T-helper 9 cell (primary cell): ENCODE results near the gene CFAP100.

Experiments
- DNase-seq: peaks from one replicate; pipeline ENCODE4 v3.0.0-alpha.2; 2020

Gene CFAP100

GRCh38 chr3:126483321-126483761 is 88.6 kb downstream of the CFAP100 start:
- no peak for DNase-seq

DNA sequence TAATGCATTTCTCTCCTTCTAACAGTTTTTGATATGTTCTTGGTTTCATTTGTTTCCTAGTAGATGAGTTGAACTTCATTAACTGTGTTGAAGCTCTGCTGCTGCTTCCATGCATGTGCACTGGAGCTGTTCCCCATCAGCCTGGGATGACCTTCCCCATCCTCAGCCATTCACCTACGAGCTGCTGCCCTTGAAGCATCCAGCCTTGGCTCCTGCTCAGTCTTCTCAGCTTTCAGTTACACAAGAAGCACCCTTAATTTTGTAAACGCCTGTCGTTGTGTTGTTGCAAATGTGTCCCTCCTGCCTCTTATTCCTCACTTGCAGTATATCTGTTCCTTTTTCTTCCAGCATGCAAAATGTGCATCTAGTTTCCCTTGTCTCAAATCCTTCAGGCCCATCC is 89.4 kb downstream of the CFAP100 start:
- DNase-seq: no peak

DNA sequence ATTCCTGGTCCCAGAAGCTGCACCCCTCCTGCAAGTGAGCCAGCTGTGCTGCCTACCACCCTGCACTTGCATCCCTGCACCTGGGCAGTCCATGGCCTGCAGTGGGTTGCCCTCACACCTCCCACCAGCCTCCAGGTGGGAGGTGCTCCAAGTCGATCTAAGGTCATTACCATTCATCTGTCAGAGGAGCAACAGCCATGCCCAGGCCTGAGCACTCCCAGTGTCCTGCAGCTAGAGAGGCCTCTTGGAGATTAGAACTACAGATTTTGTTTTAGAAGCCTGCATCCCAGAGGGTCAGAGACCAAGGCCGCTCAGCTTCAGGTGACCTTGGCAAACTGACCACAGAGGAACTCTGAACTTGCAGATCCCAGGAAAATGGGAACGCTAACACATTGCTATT is 90.0 kb downstream of the CFAP100 start:
- DNase-seq: no peak

DNA sequence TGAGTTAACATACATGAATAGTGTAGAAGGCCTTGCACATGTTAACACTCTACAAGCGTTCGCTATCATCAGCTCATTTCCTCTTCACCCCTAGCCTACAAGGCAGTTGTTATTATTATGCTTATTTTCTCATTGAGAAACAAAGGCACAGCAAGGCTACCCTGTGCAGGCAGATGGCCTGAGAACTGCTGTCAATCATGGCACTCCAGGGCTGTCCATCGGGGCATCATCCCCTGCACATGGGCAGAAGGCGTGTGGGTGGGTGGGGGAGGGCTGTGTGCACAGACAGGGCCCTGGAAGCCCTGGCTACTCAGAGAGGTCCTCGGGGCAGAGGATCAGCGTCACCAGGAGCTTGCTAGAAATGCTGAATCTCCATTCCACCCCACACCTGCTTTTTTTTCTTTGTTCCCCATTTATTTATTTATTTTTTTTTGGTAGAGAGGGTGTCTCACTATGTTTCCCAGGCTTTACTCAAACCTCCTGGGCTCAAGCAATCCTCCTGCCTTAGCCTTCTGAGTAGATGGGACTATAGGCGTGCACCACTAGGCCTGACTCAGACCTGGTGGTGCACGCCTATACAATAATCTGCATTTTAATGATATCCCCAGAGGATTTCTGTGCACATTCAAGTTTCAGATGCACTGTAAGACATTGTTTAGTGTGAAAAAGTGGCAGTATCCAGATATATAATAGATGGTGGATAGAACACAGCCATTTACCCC is 90.6 kb downstream of the CFAP100 start:
- no peak for DNase-seq

DNA sequence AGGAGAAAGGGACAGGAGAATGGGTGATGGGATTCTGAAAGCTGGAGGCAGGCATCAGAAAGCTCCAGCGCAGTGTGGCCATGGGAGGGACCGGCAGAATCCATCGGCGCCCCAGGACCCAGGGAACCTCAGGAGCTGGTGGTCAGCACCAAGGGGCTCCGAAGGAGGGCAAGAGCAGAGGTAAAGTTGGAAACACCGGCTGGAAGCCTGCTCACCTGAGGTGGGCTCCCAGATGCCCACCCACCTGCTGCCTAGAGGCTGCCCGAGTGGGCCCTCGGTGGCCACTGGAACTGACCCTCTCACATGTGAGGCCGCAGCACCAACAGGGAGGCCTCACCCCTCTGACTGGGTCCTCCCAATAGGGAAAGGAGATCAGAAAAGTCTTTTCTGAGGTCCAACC is 91.2 kb downstream of the CFAP100 start:
- DNase-seq: no peak
